CD14-positive monocyte (primary cell): ENCODE results near the gene RAN. TPM values are rescaled to one million over a fixed set of nuclear protein-coding genes. Genes with fewer than 3 reads are reported as not detected.

Source experiments
- DNase-seq, 3 donors: peaks; one replicate each; pipeline ENCODE4 v3.0.0-alpha.2; 2011 to 2022
- H2AFZ ChIP-seq: 2 replicates; pipeline ENCODE4 v1.6.0; 2012; ENCODE audit warnings: mild to moderate bottlenecking, low read depth, low read length, inconsistent platforms; ENCODE audit not compliant: insufficient read depth, poor library complexity, severe bottlenecking
- H3K27ac ChIP-seq, 2 donors: 1 replicate in 1 of 2; 2 replicates in 1 of 2; pipeline ENCODE4 v1.5.1; 2012 to 2013; ENCODE audit warnings: low read length in 2 of 2, control low read depth in 1 of 2, inconsistent platforms in 1 of 2, low read depth in 1 of 2, mild to moderate bottlenecking in 1 of 2
- H3K27me3 ChIP-seq, 2 donors: one replicate each; pipeline versions ENCODE4 v1.6.0 to v1.6.1; 2011 to 2013; ENCODE audit warnings: low read length in 2 of 2; ENCODE audit not compliant: control insufficient read depth in 2 of 2, insufficient read depth in 2 of 2
- H3K36me3 ChIP-seq, 2 donors: replicated peaks in 1 of 2; 1 replicate in 1 of 2; 2 replicates in 1 of 2; pipeline versions ENCODE4 v1.5.1 to v1.6.1; 2012 to 2013; ENCODE audit warnings: low read length in 2 of 2, control low read depth in 1 of 2, inconsistent platforms in 1 of 2, mild to moderate bottlenecking in 1 of 2; ENCODE audit not compliant: insufficient read depth in 2 of 2, control insufficient read depth in 1 of 2
- H3K4me1 ChIP-seq, 2 donors: 1 replicate in 1 of 2; 2 replicates in 1 of 2; pipeline versions ENCODE4 v1.5.1 to v1.6.1; 2012 to 2013; ENCODE audit warnings: low read length in 2 of 2, control low read depth in 1 of 2, inconsistent platforms in 1 of 2, mild to moderate bottlenecking in 1 of 2, moderate library complexity in 1 of 2; ENCODE audit not compliant: insufficient read depth in 2 of 2, control insufficient read depth in 1 of 2
- H3K4me2 ChIP-seq: replicated peaks from 2 replicates; pipeline ENCODE3; 2012; ENCODE audit warnings: low read length, moderate library complexity, mild to moderate bottlenecking; ENCODE audit not compliant: poor library complexity, severe bottlenecking; ENCODE audit errors: extremely low read depth
- H3K4me3 ChIP-seq, 3 experiments: fragments of 200-600 bp in 1 of 3; sonication (generic) in 1 of 3; replicated peaks in 1 of 3; 1 replicate in 2 of 3; 2 replicates in 1 of 3; pipeline ENCODE4 v1.5.1; 2011 to 2013; ENCODE audit warnings: low read length in 3 of 3, mild to moderate bottlenecking in 3 of 3, control low read depth in 2 of 3, low read depth in 2 of 3, inconsistent platforms in 1 of 3, moderate library complexity in 1 of 3
- H3K79me2 ChIP-seq: 2 replicates; pipeline ENCODE4 v1.6.0; 2012; ENCODE audit warnings: mild to moderate bottlenecking, control low read depth, inconsistent platforms, low read length, moderate library complexity; ENCODE audit not compliant: insufficient read depth
- H3K9ac ChIP-seq: 2 replicates; pipeline ENCODE4 v1.6.0; 2017; ENCODE audit warnings: low read length, mild to moderate bottlenecking; ENCODE audit not compliant: insufficient read depth, poor library complexity, severe bottlenecking
- H3K9me3 ChIP-seq, 2 donors: replicated peaks in 1 of 2; 1 replicate in 1 of 2; 2 replicates in 1 of 2; pipeline versions ENCODE4 v1.5.1 to v1.6.1; 2012 to 2013; ENCODE audit warnings: low read length in 2 of 2, control low read depth in 1 of 2; ENCODE audit not compliant: control insufficient read depth in 1 of 2, insufficient read depth in 1 of 2
- H4K20me1 ChIP-seq: 2 replicates; pipeline ENCODE4 v1.6.0; 2012; ENCODE audit warnings: mild to moderate bottlenecking, low read length, control low read depth, moderate library complexity; ENCODE audit not compliant: insufficient read depth
- H3K27ac Mint-ChIP-seq, 7 donors: one replicate each; pipeline ENCODE4 v1.8.0; 2020; ENCODE audit warnings: mild to moderate bottlenecking in 7 of 7, mixed read lengths in 7 of 7, moderate library complexity in 6 of 7, inconsistent platforms in 2 of 7
- H3K27me3 Mint-ChIP-seq, 3 donors: one replicate each; pipeline ENCODE4 v1.8.0; 2021 to 2022; ENCODE audit warnings: low read depth in 3 of 3, mild to moderate bottlenecking in 3 of 3, mixed read lengths in 3 of 3, moderate library complexity in 3 of 3, inconsistent platforms in 1 of 3
- H3K36me3 Mint-ChIP-seq, 2 donors: one replicate each; pipeline ENCODE4 v1.8.0; 2020; ENCODE audit warnings: mixed read lengths in 2 of 2, inconsistent platforms in 1 of 2, mild to moderate bottlenecking in 1 of 2
- H3K4me1 Mint-ChIP-seq: one replicate; pipeline ENCODE4 v1.8.0; 2020; ENCODE audit warnings: mild to moderate bottlenecking, mixed read lengths
- H3K4me3 Mint-ChIP-seq, 2 donors: one replicate each; pipeline ENCODE4 v1.8.0; 2020; ENCODE audit warnings: mild to moderate bottlenecking in 2 of 2, mixed read lengths in 2 of 2, moderate library complexity in 1 of 2
- H3K9me3 Mint-ChIP-seq, 7 donors: one replicate each; pipeline ENCODE4 v1.8.0; 2020 to 2022; ENCODE audit warnings: mixed read lengths in 7 of 7, mild to moderate bottlenecking in 6 of 7, moderate library complexity in 6 of 7, inconsistent platforms in 2 of 7
- CTCF ChIP-seq: fragments of 200-600 bp; IDR thresholded peaks from one replicate; pipeline ENCODE4 v1.8.0; 2022; ENCODE audit warnings: antibody characterized with exemption, mild to moderate bottlenecking
- WGBS: methylation state at CpG from one replicate; pipeline ENCODE4 v1.1.5; 2013; ENCODE audit warnings: missing lambda C conversion rate; ENCODE audit not compliant: insufficient coverage; 5-methylcytosine and 5-hydroxymethylcytosine counted together
- intact Hi-C, 2 donors: fragments of 100-400 bp; cut with micrococcal nuclease; formaldehyde crosslinking; loops; one replicate each; pipeline versions ENCODE4 v1.15.0 to v1.15.1; 2023
- polyA plus RNA-seq, 3 donors: library from polyadenylated mRNA; depleted of rRNA in 1 of 3; unstranded in 2 of 3; stranded (reverse) in 1 of 3; fragments of 300-500 nt in 2 of 3; fragments of >200 nt in 1 of 3; fragmentation: Illumina TruSeq in 2 of 3; gene quantifications; 1 replicate in 2 of 3; 2 replicates in 1 of 3; pipeline ENCODE4 v1.2.3, GENCODE V29; 2012 to 2021

Gene RAN
- polyA plus RNA-seq, 3 donors = 197 to 443 (median 366) TPM

GRCh38 chr12:130863298-130863697 is 8.6 kb upstream of the RAN start:
- no peaks in the 10 kb centered on the region for H3K36me3 Mint-ChIP-seq
- no peak overlapping the region for H3K4me3 Mint-ChIP-seq
- H3K4me1 Mint-ChIP-seq = no peaks in the 10 kb centered on the region
- no peak for TF ChIP-seq CTCF
- H3K27ac ChIP-seq = no peak overlapping the region
- H3K4me3 ChIP-seq = no peak overlapping the region
- WGBS = 100% methylated on average over 3 of the region's 5 CpGs
- no peak overlapping the region for H3K9ac ChIP-seq
- H3K4me1 ChIP-seq = no peaks in the 10 kb centered on the region
- H3K79me2 ChIP-seq = no peaks in the 10 kb centered on the region
- DNase-seq = no peak
- H3K9me3 Mint-ChIP-seq = peaks cover 0 to 12% (median 6%) of the 10 kb centered on the region in 7 donors
- H3K27me3 Mint-ChIP-seq = peaks cover 0 to 4% (median 1%) of the 10 kb centered on the region in 3 donors
- H3K27me3 ChIP-seq = no peaks in the 10 kb centered on the region
- no peak overlapping the region for H2AFZ ChIP-seq
- H3K27ac Mint-ChIP-seq = no peak overlapping the region
- intact Hi-C loops = no loop called here
- no peaks in the 10 kb centered on the region for H3K36me3 ChIP-seq
- H3K4me2 ChIP-seq = no peak overlapping the region
- H3K9me3 ChIP-seq = peaks cover 0 to 7% of the 10 kb centered on the region in 2 donors
- H4K20me1 ChIP-seq = no peaks in the 10 kb centered on the region

- Histone ChIP-seq H4K20me1 (peaks cover 8% of the 10 kb centered on the region), H3K9me3 (no peaks in the 10 kb centered on the region), H3K4me1 (peaks cover 17 to 24% of the 10 kb centered on the region in 2 donors), H3K36me3 (peaks cover under 1 to 4% of the 10 kb centered on the region in 2 donors), H3K9ac (no peak overlapping the region), H3K4me3 (no peak overlapping the region), H3K27me3 (no peaks in the 10 kb centered on the region), H3K4me2 (no peak overlapping the region), H3K27ac (no peak overlapping the region), H2AFZ (no peak overlapping the region), H3K79me2 (peaks cover 13% of the 10 kb centered on the region)
- Mint-ChIP-seq H3K27me3 (peaks cover 0 to 5% (median 1%) of the 10 kb centered on the region in 3 donors), H3K36me3 (peaks cover 5 to 6% of the 10 kb centered on the region in 2 donors), H3K4me3 (no peak overlapping the region), H3K4me1 (peaks cover 19% of the 10 kb centered on the region), H3K27ac (no peak overlapping the region), H3K9me3 (peaks cover 0 to 5% (median 0%) of the 10 kb centered on the region in 7 donors)
- DNase-seq = no peak
- TF ChIP-seq CTCF = no peak
- 95% methylated on average over 3 of the region's 4 CpGs for WGBS
- intact Hi-C loops = no loop called here
These were observed 3.5 kb upstream of the RAN start for GRCh38 chr12:130868412-130868811.
